HG03095 (cell line): ENCODE measurements around the gene TULP1.
"Not testable (repeated sequence)": the region's sequence is repeated elsewhere in the genome, so short reads cannot be mapped to it uniquely, and the experiment has no call there.

Source experiments
- ATAC-seq: cut with Tn5 transposase; IDR thresholded peaks from one replicate; pipeline ENCODE4 v1.9.1; 2021; ENCODE audit warnings: moderate library complexity; ENCODE audit not compliant: unreplicated experiment

Gene TULP1

GRCh38 chr6:35512740-35513139 is at the start of gene TULP1:
Gene TULP1 (minus strand): TSS chr6:35512896. CDS start chr6:35512858, 38 bp downstream.
- no peak for ATAC-seq

DNA sequence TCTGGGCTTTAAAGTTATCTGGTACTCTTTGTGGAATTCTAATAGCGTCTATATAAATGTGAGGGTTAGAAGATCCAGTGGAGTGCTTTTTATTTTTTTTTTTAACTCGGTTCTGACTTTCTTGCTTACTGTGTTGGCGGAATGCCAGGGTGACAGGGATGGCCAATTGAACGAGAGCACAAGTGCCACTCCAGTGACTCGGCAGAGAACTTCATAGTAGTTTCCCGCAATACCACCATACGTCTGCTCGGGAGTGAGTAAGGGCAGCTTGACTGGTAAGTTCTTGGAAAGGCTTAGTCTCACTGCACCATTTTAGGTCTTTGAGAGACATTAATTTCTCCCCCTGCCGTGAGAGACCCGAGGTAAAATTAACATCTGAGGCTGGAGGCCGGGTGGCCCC is 49.4 kb upstream of the TULP1 start:
- no peak for ATAC-seq

DNA sequence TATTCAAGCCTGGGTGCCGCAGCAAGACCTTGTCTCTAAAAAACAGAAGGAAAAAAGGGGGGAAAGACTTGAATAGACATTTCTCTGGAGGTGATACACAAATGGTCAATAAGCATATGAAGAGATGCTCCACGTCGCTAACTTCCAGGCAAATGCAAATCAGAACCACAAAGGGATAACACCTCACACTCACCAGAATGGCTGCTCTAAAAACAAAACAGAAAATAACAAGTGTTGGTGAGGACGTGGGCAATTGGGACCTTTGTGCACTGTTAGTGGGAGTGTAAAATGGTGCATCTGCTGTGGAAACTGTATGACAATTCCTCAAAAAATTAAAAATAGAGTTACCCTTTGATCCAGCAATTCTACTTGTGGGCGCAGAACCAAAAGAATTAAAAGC is 48.4 kb upstream of the TULP1 start:
- no peak for ATAC-seq

DNA sequence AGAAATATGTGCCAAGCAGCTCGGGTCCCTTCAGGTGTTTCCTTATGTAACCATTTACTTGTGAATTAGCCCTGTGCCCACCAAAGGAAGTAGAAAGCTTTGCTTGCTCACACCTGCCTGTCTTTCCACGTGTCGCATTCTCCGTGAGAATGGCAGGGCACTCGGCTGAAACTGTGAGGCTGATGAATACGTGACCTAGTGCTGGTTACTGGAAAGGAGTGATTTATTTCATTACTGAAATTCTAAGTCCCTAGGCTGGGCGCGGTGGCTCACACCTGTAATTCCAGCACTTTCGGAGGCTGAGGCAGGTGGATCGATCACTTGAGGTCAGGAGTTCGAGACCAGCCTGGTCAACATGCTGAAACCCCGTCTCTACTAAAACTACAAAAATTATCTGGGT is 45.9 kb upstream of the TULP1 start:
- no peak for ATAC-seq

DNA sequence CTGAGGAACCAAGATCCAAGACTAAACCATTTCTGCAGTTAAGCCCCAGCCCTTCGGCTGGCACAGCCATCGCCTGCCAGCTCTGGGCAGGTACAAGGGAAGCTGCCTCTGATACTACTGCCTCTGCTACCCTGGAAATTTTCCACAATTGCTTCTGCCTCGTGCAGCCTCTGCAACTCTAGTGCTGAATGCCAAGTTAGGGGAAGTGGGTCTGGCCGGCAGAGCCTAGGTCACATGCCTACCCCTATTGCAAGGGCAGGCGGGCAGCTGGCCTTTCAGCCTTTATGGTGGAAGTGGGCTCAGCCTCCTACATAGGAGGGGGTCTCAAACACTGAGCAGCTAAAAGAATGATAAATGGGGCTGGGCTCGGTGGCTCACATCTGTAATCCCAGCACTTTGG is 44.5 kb upstream of the TULP1 start:
- no peak for ATAC-seq

DNA sequence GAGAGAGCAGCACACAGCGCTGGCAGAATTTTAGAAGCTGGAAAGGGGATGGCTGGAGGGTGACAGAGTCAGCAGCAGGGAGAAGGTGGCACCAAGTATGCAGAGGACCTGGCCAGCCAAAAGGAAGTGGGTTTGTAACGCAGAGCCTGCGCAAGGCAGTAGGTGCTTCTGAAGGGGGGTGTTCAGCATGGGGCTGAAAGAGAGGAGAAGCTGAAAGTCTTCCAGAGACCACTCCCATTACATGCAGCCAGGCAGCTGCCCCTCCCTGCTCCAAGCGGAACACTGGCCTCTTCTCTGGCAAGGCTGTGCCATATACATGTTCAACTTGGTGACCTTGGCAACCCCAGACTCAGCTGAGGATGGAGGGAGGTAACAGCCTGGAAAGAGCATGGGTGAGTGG is 42.1 kb upstream of the TULP1 start:
- ATAC-seq, result no peak

GRCh38 chr6:35553315-35553714 is 40.6 kb upstream of the TULP1 start:
- ATAC-seq, result no peak

GRCh38 chr6:35552285-35552917 is 39.7 kb upstream of the TULP1 start:
- no peak for ATAC-seq

DNA sequence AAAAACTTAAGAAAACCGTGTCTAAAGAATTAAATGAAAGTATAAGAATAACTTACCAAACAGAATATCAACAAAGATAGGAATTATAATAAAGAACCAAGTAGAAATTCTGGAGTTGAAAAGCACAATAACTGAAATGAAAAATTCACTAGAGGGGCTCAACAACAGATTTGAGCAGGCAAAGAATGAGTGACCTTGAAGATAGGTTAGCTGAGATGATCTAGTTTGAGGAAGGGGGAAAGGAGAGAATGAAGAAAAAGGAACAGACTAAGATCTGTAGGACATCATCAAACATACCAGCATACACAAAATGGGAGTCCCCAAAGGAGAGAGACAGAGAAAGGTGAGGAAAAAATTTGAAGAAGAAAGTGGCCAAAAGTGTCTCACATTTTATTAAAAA is 37.7 kb upstream of the TULP1 start:
- ATAC-seq, result no peak

DNA sequence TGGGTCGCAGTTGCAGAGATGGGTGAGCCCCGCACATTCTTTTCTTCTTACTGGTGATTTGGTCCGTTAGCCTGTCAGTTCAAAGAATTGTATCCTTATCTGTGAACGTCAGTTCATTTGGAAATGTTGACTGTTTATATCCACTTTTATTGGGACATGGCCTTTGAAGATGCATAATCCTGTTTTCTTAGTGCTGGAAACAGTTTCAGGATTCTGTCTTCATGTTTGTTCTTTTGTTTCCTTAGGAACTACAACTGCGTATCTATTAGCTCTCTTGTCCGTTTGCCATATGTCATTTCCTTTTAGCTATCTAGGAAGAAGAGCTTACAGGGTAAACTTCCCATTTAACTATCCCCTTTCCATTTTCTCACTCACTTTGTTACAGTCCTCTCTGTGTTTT is 35.0 kb upstream of the TULP1 start:
- ATAC-seq, result no peak

- ATAC-seq, result no peak
Observed at GRCh38 chr6:35544769-35545361, 32.2 kb upstream of the TULP1 start.

- ATAC-seq, result no peak
Observed at GRCh38 chr6:35543459-35544193, 30.9 kb upstream of the TULP1 start.

DNA sequence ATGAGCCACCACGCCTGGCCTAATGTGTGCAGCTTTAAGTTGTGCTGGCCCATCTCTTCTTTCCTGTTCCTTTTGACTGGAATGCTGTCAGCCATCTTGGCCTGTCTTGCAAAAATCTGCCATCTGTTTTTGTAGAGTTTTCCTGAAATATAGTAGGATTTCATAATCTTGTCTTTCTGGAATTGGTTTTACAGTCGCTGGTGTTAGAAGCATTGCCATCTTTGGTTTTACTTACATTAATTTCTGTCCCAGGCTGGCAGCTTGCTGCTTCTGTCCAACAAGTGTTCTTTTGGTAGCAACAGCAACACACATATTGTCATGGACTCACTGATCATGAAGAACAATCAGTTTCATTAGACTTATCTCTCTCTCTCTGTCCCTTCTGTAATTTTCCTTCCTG is 29.1 kb upstream of the TULP1 start:
- no peak for ATAC-seq

DNA sequence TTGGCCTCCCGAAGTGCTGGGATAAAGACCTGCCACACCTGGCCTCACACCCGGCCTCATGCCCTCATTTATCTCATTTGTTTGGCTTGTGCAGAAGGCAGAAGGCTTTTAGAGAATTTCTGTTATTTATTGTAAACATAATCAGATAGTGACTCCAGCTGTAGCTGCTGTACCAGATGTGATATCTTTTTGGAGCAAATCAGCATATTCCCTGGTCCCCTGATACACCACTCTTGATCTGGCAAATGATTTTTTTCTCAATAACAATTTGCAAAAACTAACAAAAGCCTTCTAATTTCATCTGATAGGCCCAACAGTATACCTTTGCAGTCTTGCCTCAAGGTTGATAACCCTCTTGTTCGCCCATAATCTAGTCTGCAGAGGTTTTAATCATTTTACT is 26.5 kb upstream of the TULP1 start:
- ATAC-seq, result no peak

- ATAC-seq, result not testable (repeated sequence)
Observed at GRCh38 chr6:35535847-35536246, 23.2 kb upstream of the TULP1 start.

- no peak for ATAC-seq
Observed at GRCh38 chr6:35534407-35535170, 21.9 kb upstream of the TULP1 start.

DNA sequence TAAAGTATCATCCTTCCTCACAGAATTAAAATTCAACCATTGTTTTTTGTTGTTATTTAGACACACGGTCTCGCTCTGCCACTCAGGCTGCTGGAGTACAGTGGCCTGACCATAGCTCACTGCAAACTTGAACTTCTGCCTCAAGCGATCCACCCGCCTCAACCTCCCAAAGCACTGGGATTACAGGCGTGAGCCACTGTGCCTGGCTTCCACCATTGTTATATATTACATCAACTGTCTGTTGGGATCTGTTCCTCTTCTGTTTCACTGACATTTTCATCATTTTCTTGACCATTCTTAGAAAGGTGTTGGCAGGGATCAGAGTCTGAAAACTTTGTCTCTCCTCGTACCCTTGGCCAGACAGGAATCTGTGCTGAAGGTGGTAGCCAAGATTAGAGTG is 21.3 kb upstream of the TULP1 start:
- no peak for ATAC-seq

GRCh38 chr6:35532126-35532525 is 19.4 kb upstream of the TULP1 start:
- no peak for ATAC-seq

GRCh38 chr6:35524380-35525020 is 11.8 kb upstream of the TULP1 start:
- no peak for ATAC-seq

- no peak for ATAC-seq
Observed at GRCh38 chr6:35522660-35523658, 10.3 kb upstream of the TULP1 start.
